ENCODE data around the gene RPS16. TPM values are rescaled to one million over a fixed set of nuclear protein-coding genes. Genes with fewer than 3 reads are reported as not detected.
A peak's percentile ranks its signal among the peaks of the same experiment; 100 is the strongest.

Gene RPS16
- total RNA-seq, 1 donor from 2014 or later: 1,329 TPM

GRCh38 chr19:39470724-39471339 lies 35.1 kb upstream of the RPS16 start:
- no peak for FAIRE-seq
- peaks cover 40% of the 10 kb centered on the region for H3K36me3 Mint-ChIP-seq (ENCODE audit: low read depth, unreplicated experiment)

GRCh38 chr19:39469567-39469966 lies 33.8 kb upstream of the RPS16 start:
- H3K4me1 ChIP-seq (ENCODE audit: insufficient read depth, low read length): peaks cover 7% of the 10 kb centered on the region
- peaks cover 55% of the 10 kb centered on the region for H3K36me3 ChIP-seq (ENCODE audit: insufficient read depth, low read length)
- no peak overlapping the region for H3K27ac ChIP-seq (ENCODE audit: low read depth, low read length)
- peaks cover 36% of the 10 kb centered on the region for H3K36me3 Mint-ChIP-seq (ENCODE audit: low read depth, unreplicated experiment)
- FAIRE-seq: no peak
- H3K4me2 ChIP-seq (ENCODE audit: low read length): no peak overlapping the region
- no peak overlapping the region for H3K9ac ChIP-seq (ENCODE audit: low read length)
- H3K27ac Mint-ChIP-seq (ENCODE audit: unreplicated experiment): no peak overlapping the region
- no peak overlapping the region for H3K4me3 Mint-ChIP-seq (ENCODE audit: unreplicated experiment)
- H2AFZ ChIP-seq (ENCODE audit: low read depth, low read length): no peak overlapping the region
- H3K27me3 Mint-ChIP-seq (ENCODE audit: low read depth, unreplicated experiment): no peaks in the 10 kb centered on the region
- H3K9me3 ChIP-seq (ENCODE audit: insufficient read depth, low read depth, low read length): no peaks in the 10 kb centered on the region
- no peak for DNase-seq (ENCODE audit: low read depth)
- no peaks in the 10 kb centered on the region for H3K9me3 Mint-ChIP-seq (ENCODE audit: unreplicated experiment)
- peaks cover 10% of the 10 kb centered on the region for H3K79me2 ChIP-seq (ENCODE audit: insufficient read depth, low read length)
- no peaks in the 10 kb centered on the region for H3K27me3 ChIP-seq (ENCODE audit: insufficient read depth, low read length)
- no peak for TF ChIP-seq CTCF (IDR thresholded peaks at IDR 0.05; ENCODE audit: insufficient read depth, low read depth, low read length)
- no peak for TF ChIP-seq EZH2 (IDR thresholded peaks at IDR 0.05; ENCODE audit: insufficient read depth, low read length)
- H4K20me1 ChIP-seq (ENCODE audit: insufficient read depth, low read length): peaks cover 81% of the 10 kb centered on the region
- peaks cover 3% of the 10 kb centered on the region for H3K4me1 Mint-ChIP-seq (ENCODE audit: low read depth, unreplicated experiment)
- H3K4me3 ChIP-seq (ENCODE audit: insufficient read depth, low read depth, low read length): no peak overlapping the region

More at GRCh38 chr19:39470724-39471339, 35.1 kb upstream of the RPS16 start:
- no peak for TF ChIP-seq EZH2 (IDR thresholded peaks at IDR 0.05; ENCODE audit: insufficient read depth, low read length)
- no peak for TF ChIP-seq CTCF (IDR thresholded peaks at IDR 0.05; ENCODE audit: insufficient read depth, low read depth, low read length)
- Histone ChIP-seq H3K4me3 (ENCODE audit: insufficient read depth, low read depth, low read length) (no peak overlapping the region), H3K27me3 (ENCODE audit: insufficient read depth, low read length) (no peaks in the 10 kb centered on the region), H3K36me3 (ENCODE audit: insufficient read depth, low read length) (peaks cover 47% of the 10 kb centered on the region), H3K4me1 (ENCODE audit: insufficient read depth, low read length) (peaks cover 7% of the 10 kb centered on the region), H3K27ac (ENCODE audit: low read depth, low read length) (no peak overlapping the region), H4K20me1 (ENCODE audit: insufficient read depth, low read length) (peaks cover 78% of the 10 kb centered on the region), H3K79me2 (ENCODE audit: insufficient read depth, low read length) (no peaks in the 10 kb centered on the region), H3K9ac (ENCODE audit: low read length) (no peak overlapping the region), H3K9me3 (ENCODE audit: insufficient read depth, low read depth, low read length) (no peaks in the 10 kb centered on the region), H3K4me2 (ENCODE audit: low read length) (no peak overlapping the region), H2AFZ (ENCODE audit: low read depth, low read length) (no peak overlapping the region)
- peaks cover 3% of the 10 kb centered on the region for H3K4me1 Mint-ChIP-seq (ENCODE audit: low read depth, unreplicated experiment)
- H3K4me3 Mint-ChIP-seq (ENCODE audit: unreplicated experiment): no peak overlapping the region
- peak; percentile 7 for DNase-seq (ENCODE audit: low read depth)
- H3K27ac Mint-ChIP-seq (ENCODE audit: unreplicated experiment): peak overlapping the region; percentile 2
- no peaks in the 10 kb centered on the region for H3K9me3 Mint-ChIP-seq (ENCODE audit: unreplicated experiment)
- no peaks in the 10 kb centered on the region for H3K27me3 Mint-ChIP-seq (ENCODE audit: low read depth, unreplicated experiment)

- TF ChIP-seq CTCF (IDR thresholded peaks at IDR 0.05; ENCODE audit: insufficient read depth, low read depth, low read length) (no peak), EZH2 (IDR thresholded peaks at IDR 0.05; ENCODE audit: insufficient read depth, low read length) (no peak)
- H3K4me3 Mint-ChIP-seq (ENCODE audit: unreplicated experiment): no peak overlapping the region
- H3K27ac Mint-ChIP-seq (ENCODE audit: unreplicated experiment): no peak overlapping the region
- no peak overlapping the region for H3K27ac ChIP-seq (ENCODE audit: low read depth, low read length)
- no peaks in the 10 kb centered on the region for H3K27me3 Mint-ChIP-seq (ENCODE audit: low read depth, unreplicated experiment)
- peaks cover 33% of the 10 kb centered on the region for H3K36me3 Mint-ChIP-seq (ENCODE audit: low read depth, unreplicated experiment)
- no peak for FAIRE-seq
- no peak overlapping the region for H3K4me2 ChIP-seq (ENCODE audit: low read length)
- no peaks in the 10 kb centered on the region for H3K9me3 ChIP-seq (ENCODE audit: insufficient read depth, low read depth, low read length)
- no peak overlapping the region for H3K9ac ChIP-seq (ENCODE audit: low read length)
- H3K79me2 ChIP-seq (ENCODE audit: insufficient read depth, low read length): peaks cover 13% of the 10 kb centered on the region
- H3K4me1 Mint-ChIP-seq (ENCODE audit: low read depth, unreplicated experiment): peaks cover 3% of the 10 kb centered on the region
- no peaks in the 10 kb centered on the region for H3K9me3 Mint-ChIP-seq (ENCODE audit: unreplicated experiment)
- no peak overlapping the region for H3K4me3 ChIP-seq (ENCODE audit: insufficient read depth, low read depth, low read length)
- H3K36me3 ChIP-seq (ENCODE audit: insufficient read depth, low read length): peaks cover 59% of the 10 kb centered on the region
- H3K27me3 ChIP-seq (ENCODE audit: insufficient read depth, low read length): no peaks in the 10 kb centered on the region
- H3K4me1 ChIP-seq (ENCODE audit: insufficient read depth, low read length): peaks cover 7% of the 10 kb centered on the region
- peaks cover 80% of the 10 kb centered on the region for H4K20me1 ChIP-seq (ENCODE audit: insufficient read depth, low read length)
- no peak for DNase-seq (ENCODE audit: low read depth)
- no peak overlapping the region for H2AFZ ChIP-seq (ENCODE audit: low read depth, low read length)
These were observed 33.3 kb upstream of the RPS16 start for GRCh38 chr19:39469036-39469435.
